ENCODE results near the gene PEX3. TPM values are rescaled to one million over a fixed set of nuclear protein-coding genes. Genes with fewer than 3 reads are reported as not detected.
A peak's percentile ranks its signal among the peaks of the same experiment; 100 is the strongest.

PEX3 gene
- total and polyA plus RNA-seq, 10 of the 15 experiments (the other 5 are each of a cell fraction or from before 2014, with no cell fraction given) = 18.6 to 70.7 (median 38.6) TPM

DNA sequence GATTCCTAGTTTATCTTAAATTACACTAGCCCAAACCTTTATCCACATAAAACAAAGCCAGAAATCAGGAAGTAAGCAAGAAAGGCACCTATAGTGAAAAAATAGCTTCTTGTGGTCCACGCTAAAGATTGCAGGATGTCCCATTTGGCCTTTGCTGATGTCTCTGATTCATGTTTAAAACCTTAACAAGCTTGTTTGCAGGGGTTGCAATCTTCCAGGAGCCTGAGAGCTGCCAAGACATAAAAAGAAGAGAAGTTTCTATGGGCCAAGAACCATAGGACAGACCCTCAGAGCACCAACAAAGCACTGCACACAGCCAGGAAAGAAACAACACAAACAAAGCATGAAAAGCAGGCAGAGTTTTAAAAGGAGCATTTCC lies 49.5 kb upstream of the PEX3 start:
- Histone ChIP-seq H3K27me3 (replicated peaks in 1 of 2; ENCODE audit: control insufficient read depth in 2 of 2, insufficient read depth in 2 of 2, low read length in 1 of 2) (no peaks in the 10 kb centered on the region), H3K4me2 (ENCODE audit: control insufficient read depth, insufficient read depth) (no peak overlapping the region), H3K36me3 (ENCODE audit: control insufficient read depth in 2 of 2, insufficient read depth in 2 of 2, low read length in 1 of 2) (no peaks in the 10 kb centered on the region), H3K4me3 (no peak overlapping the region), H4K20me1 (ENCODE audit: control insufficient read depth, insufficient read depth) (no peaks in the 10 kb centered on the region), H3K79me2 (ENCODE audit: control insufficient read depth, insufficient read depth, low read length) (no peaks in the 10 kb centered on the region), H3K9ac (ENCODE audit: control insufficient read depth, insufficient read depth, low read length) (no peak overlapping the region), H2AFZ (ENCODE audit: control insufficient read depth, low read depth, low read length) (peak overlapping the region; percentile 41), H3K9me3 (replicated peaks; ENCODE audit: control insufficient read depth, insufficient read depth, low read length) (no peaks in the 10 kb centered on the region), H3K4me1 (ENCODE audit: control insufficient read depth, insufficient read depth, low read length) (peaks cover 5% of the 10 kb centered on the region), H3K27ac (ENCODE audit: control insufficient read depth, insufficient read depth) (no peak overlapping the region)
- POLR2A ChIA-PET = interaction anchor here (0.6 kb wide), 1 partner anchor 1374 kb away, joined by 3 read pairs; no protein-coding TSS in a partner anchor
- RAD21 ChIA-PET (ENCODE audit: unreplicated experiment) = interaction anchor here (0.7 to 2.3 kb wide), 3 partner anchors 26 to 34 kb away, joined by 3 to 7 read pairs (median 3); no protein-coding TSS in a partner anchor
- SMC1A ChIA-PET (ENCODE audit: uncharacterized antibody, unreplicated experiment) = interaction anchor here (1.0 to 1.9 kb wide), 7 partner anchors 16 to 167 kb away, joined by 3 to 6 read pairs (median 4); no protein-coding TSS in a partner anchor
- in situ Hi-C loops (cut with MboI) (loop anchor here (25.0 kb wide), 1 partner anchor 714 kb away; no protein-coding TSS in a partner anchor), intact Hi-C loops (cut with micrococcal nuclease; ENCODE audit: unreplicated experiment) (no loop called here)
- 35% methylated on average over 1 of the region's 1 CpG for WGBS (ENCODE audit: insufficient coverage, insufficient replicate concordance, low lambda C conversion rate, missing lambda C conversion rate)
- CTCF ChIA-PET = interaction anchor here (1.7 to 2.3 kb wide), 3 partner anchors 14 to 26 kb away, joined by 8 to 10 read pairs (median 8); no protein-coding TSS in a partner anchor
- ATAC-seq = no peak
- no peak for FAIRE-seq
- BruUV-seq (replicated peaks) = no TSS peak
- TF ChIP-seq EGR1 (IDR thresholded peaks at IDR 0.05; ENCODE audit: borderline replicate concordance in 1 of 2, low read depth in 2 of 2, low read length in 2 of 2) (no peak), ATF3 (IDR thresholded peaks at IDR 0.05; ENCODE audit: borderline replicate concordance, extremely low read depth, low read depth, low read length) (no peak), LARP7 (IDR thresholded peaks at IDR 0.05) (no peak), ZNF207 (IDR thresholded peaks at IDR 0.05; ENCODE audit: borderline replicate concordance) (no peak), HCFC1 (IDR thresholded peaks at IDR 0.05; ENCODE audit: low read length) (no peak), TCF7 (IDR thresholded peaks at IDR 0.05; ENCODE audit: borderline replicate concordance) (no peak), MTA2 (IDR thresholded peaks at IDR 0.05; ENCODE audit: low read depth) (no peak), RUNX3 (IDR thresholded peaks at IDR 0.05; ENCODE audit: low read length) (no peak; the same call in 1 of the 2 replicates), PAX8 (IDR thresholded peaks at IDR 0.05) (no peak), NR2C1 (IDR thresholded peaks at IDR 0.05) (no peak), SPI1 (IDR thresholded peaks at IDR 0.05; ENCODE audit: borderline replicate concordance, insufficient read depth, low read depth, low read length) (no peak), SREBF2 (IDR thresholded peaks at IDR 0.05; ENCODE audit: low read length) (no peak), CREM (IDR thresholded peaks at IDR 0.05; ENCODE audit: low read depth) (no peak)
- TF ChIP-seq, protein P1, sequence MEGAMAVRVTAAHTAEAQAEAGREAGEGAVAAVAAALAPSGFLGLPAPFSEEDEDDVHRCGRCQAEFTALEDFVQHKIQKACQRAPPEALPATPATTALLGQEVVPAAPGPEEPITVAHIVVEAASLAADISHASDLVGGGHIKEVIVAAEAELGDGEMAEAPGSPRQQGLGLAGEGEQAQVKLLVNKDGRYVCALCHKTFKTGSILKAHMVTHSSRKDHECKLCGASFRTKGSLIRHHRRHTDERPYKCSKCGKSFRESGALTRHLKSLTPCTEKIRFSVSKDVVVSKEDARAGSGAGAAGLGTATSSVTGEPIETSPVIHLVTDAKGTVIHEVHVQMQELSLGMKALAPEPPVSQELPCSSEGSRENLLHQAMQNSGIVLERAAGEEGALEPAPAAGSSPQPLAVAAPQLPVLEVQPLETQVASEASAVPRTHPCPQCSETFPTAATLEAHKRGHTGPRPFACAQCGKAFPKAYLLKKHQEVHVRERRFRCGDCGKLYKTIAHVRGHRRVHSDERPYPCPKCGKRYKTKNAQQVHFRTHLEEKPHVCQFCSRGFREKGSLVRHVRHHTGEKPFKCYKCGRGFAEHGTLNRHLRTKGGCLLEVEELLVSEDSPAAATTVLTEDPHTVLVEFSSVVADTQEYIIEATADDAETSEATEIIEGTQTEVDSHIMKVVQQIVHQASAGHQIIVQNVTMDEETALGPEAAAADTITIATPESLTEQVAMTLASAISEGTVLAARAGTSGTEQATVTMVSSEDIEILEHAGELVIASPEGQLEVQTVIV (IDR thresholded peaks at IDR 0.05; ENCODE audit: borderline replicate concordance, partially characterized antibody) = no peak
- TF ChIP-seq, protein P2, sequence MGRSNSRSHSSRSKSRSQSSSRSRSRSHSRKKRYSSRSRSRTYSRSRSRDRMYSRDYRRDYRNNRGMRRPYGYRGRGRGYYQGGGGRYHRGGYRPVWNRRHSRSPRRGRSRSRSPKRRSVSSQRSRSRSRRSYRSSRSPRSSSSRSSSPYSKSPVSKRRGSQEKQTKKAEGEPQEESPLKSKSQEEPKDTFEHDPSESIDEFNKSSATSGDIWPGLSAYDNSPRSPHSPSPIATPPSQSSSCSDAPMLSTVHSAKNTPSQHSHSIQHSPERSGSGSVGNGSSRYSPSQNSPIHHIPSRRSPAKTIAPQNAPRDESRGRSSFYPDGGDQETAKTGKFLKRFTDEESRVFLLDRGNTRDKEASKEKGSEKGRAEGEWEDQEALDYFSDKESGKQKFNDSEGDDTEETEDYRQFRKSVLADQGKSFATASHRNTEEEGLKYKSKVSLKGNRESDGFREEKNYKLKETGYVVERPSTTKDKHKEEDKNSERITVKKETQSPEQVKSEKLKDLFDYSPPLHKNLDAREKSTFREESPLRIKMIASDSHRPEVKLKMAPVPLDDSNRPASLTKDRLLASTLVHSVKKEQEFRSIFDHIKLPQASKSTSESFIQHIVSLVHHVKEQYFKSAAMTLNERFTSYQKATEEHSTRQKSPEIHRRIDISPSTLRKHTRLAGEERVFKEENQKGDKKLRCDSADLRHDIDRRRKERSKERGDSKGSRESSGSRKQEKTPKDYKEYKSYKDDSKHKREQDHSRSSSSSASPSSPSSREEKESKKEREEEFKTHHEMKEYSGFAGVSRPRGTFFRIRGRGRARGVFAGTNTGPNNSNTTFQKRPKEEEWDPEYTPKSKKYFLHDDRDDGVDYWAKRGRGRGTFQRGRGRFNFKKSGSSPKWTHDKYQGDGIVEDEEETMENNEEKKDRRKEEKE (IDR thresholded peaks at IDR 0.05) = no peak
- DNase-seq (ENCODE audit: low read depth, low spot score) = no peak
